GM12892 (cell line): ENCODE data around the gene THRB.

ENCODE experiments used
- POLR2A ChIP-seq: IDR thresholded peaks from 2 replicates; pipeline ENCODE4 v1.6.1; 2011; ENCODE audit warnings: low read depth, low read length, control low read depth
- POLR2AphosphoS5 ChIP-seq: IDR thresholded peaks from 2 replicates; pipeline ENCODE4 v1.6.1; 2011; ENCODE audit warnings: low read depth, low read length, control low read depth
- TAF1 ChIP-seq: IDR thresholded peaks from 2 replicates; pipeline ENCODE4 v1.6.1; 2011; ENCODE audit warnings: low read depth, mild to moderate bottlenecking, control low read depth, low read length, borderline replicate concordance

DNA sequence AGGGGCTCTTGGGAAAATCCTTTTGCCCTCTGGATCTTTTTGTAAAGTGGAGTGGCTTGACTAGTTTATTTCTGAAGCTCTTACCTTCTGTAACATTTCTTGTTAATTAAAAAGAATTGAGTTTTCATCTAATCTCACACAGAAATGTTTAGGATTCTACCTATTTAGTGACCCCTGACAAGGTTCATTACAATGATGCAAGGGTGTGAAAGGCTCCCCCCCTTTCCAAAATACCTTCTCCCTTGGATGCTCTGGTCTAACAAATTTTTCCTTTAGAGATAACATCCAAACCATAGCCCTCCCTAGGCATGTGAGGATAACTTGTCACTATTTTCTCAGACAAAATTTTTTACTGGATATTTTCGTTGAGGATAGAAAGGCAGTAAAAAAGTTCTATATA, 223.9 kb downstream of the THRB start:
- TF ChIP-seq POLR2A (no peak), TAF1 (no peak), POLR2AphosphoS5 (no peak)
